Right lobe of liver (tissue), 6 donors: ENCODE results near the gene CHPF. TPM values are rescaled to one million over a fixed set of nuclear protein-coding genes. Genes with fewer than 3 reads are reported as not detected.

Experiments
- ATAC-seq, 4 donors: fragments of 200-7000 bp; cut with Tn5 transposase; one replicate each; pipeline ENCODE4 v1.9.1; 2020; ENCODE audit warnings: mild to moderate bottlenecking in 4 of 4, moderate library complexity in 4 of 4
- DNase-seq, 3 donors: peaks; one replicate each; pipeline ENCODE4 v3.0.0-alpha.2; 2020
- H3K27ac ChIP-seq, 3 donors: fragments of 200-600 bp; one replicate each; pipeline ENCODE4 v1.8.0; 2022
- H3K27me3 ChIP-seq, 2 donors: fragments of 200-600 bp; one replicate each; pipeline ENCODE4 v1.8.0; 2022
- H3K36me3 ChIP-seq, 4 donors: fragments of 200-600 bp; sonication (generic) in 1 of 4; one replicate each; pipeline versions ENCODE4 v1.5.1 to v1.8.0; 2017 to 2022; ENCODE audit warnings: control low read depth in 1 of 4
- H3K4me1 ChIP-seq, 4 donors: fragments of 200-600 bp; sonication (generic) in 1 of 4; one replicate each; pipeline versions ENCODE4 v1.5.1 to v1.8.0; 2017 to 2022; ENCODE audit warnings: control low read depth in 1 of 4
- H3K4me3 ChIP-seq, 3 donors: fragments of 200-600 bp; one replicate each; pipeline ENCODE4 v1.8.0; 2022
- H3K9me3 ChIP-seq, 4 donors: fragments of 200-600 bp; sonication (generic) in 1 of 4; one replicate each; pipeline versions ENCODE4 v1.5.1 to v1.8.0; 2017 to 2022; ENCODE audit warnings: control low read depth in 1 of 4
- CTCF ChIP-seq, 4 donors: fragments of 200-600 bp in 3 of 4; fragments of 450-650 bp in 1 of 4; IDR thresholded peaks; one replicate each; pipeline versions ENCODE4 v1.5.1 to v1.8.0; 2016 to 2022; ENCODE audit warnings: antibody characterized with exemption in 4 of 4, mild to moderate bottlenecking in 2 of 4
- POLR2A ChIP-seq: fragments of 450-650 bp; IDR thresholded peaks from one replicate; pipeline ENCODE4 v1.6.1; 2017; ENCODE audit warnings: antibody characterized with exemption, mild to moderate bottlenecking
- WGBS: methylation state at CpG from one replicate; pipeline ENCODE4 v1.1.6; 2018; ENCODE audit warnings: low coverage, low lambda C conversion rate; ENCODE audit not compliant: insufficient coverage; ENCODE audit errors: missing lambda C conversion rate; 5-methylcytosine and 5-hydroxymethylcytosine counted together
- intact Hi-C, 2 donors: fragments of 100-400 bp; cut with DNase I; formaldehyde crosslinking; loops; one replicate each; pipeline versions ENCODE4 v1.11.2 to v1.14.1; 2022
- total RNA-seq, 6 experiments: library from RNA; depleted of rRNA in 2 of 6; stranded (reverse); fragments of >200 nt in 2 of 6; fragmentation: NEBNext Ultra II Directional in 3 of 6; extraction: Animal tissue kit (Norgen Biotek cat#: 25700) in 3 of 6; gene quantifications; one replicate each; pipeline versions ENCODE4 v1.1.0 to v1.2.4, GENCODE V29; 2016 to 2023
- donor health status: DM: no; HTN: yes; CAD: no.
- donor health status: DM: no; HTN: no; CAD: no.
- donor health status: DM: no; HTN: no; CAD: no.
- donor health status: DM: no; HTN: yes; CAD: no.
- donor health status: DM: no; HTN: yes; CAD: no.

The CHPF gene
- total RNA-seq, 6 experiments from 2014 or later = 33.2 to 183 (median 39.6) TPM

DNA sequence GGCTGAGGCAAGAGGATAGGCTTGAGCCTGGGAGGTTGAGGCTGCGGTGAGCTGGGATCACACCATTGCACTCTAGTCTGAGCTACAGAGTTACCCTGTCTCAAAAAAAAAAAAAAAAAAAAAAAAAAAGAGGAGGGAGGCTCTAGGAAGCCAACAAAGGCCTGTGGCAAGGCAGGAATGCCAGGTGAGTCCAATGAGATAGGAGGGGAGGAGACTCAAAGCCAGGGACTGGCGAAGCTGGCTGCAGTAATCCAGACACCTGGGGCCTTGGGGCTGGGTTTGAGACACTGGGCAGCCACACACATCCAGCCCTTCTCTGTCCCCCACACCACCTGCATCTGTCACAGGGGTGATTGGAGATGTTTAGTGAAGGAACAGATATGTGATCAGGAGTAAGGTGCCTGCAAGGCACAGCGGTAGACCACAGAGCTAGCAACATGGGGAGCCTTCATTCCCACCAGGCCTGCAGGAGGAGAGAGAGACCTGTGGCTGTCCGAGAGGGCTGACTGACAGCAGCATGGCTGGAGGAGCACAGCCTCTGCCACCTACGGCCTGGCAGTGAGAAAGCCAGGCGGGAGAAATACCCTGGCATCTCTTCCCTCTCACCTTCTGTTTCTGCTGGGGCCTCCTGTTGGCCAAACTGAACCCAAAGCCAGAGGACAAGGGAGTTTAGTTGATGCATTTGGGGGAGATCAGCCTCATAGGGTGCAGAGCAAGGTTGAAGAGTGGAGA is 9.5 kb downstream of the CHPF start:
- WGBS = 60% methylated on average over 2 of the region's 6 CpGs
- intact Hi-C loops = loop anchor here (5.0 to 10.0 kb wide), 3 partner anchors 57 to 127 kb away; no protein-coding TSS in a partner anchor
- Histone ChIP-seq H3K4me3 (no peak overlapping the region), H3K36me3 (no peaks in the 10 kb centered on the region), H3K4me1 (no peaks in the 10 kb centered on the region), H3K9me3 (no peaks in the 10 kb centered on the region), H3K27ac (no peak overlapping the region), H3K27me3 (no peaks in the 10 kb centered on the region)
- DNase-seq = no peak
- TF ChIP-seq POLR2A (no peak), CTCF (IDR thresholded peaks at IDR 0.05) (no peak)
- no peak for ATAC-seq

DNA sequence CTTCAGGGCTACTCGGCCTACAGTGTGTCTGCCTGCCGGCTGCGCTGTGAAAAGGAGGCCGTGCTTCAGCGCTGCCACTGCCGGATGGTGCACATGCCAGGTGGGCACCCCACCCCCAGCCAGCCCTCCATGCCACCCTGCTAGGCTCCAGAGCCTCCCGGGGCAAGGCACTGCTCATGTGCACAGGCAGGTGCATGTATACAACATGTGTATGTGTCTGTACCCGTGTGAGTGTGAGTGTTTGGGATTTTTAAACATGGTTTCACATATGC is 11.3 kb downstream of the CHPF start:
- H3K27me3 ChIP-seq = no peaks in the 10 kb centered on the region
- no peak overlapping the region for H3K4me3 ChIP-seq
- no peaks in the 10 kb centered on the region for H3K36me3 ChIP-seq
- no CpG with 5 or more reads among the region's 8 CpGs for WGBS
- intact Hi-C loops = loop anchor here (5.0 to 10.0 kb wide), 3 partner anchors 55 to 125 kb away; no protein-coding TSS in a partner anchor
- no peaks in the 10 kb centered on the region for H3K4me1 ChIP-seq
- H3K27ac ChIP-seq = no peak overlapping the region
- no peaks in the 10 kb centered on the region for H3K9me3 ChIP-seq
- DNase-seq (no peak), ATAC-seq (no peak)
- TF ChIP-seq POLR2A (no peak), CTCF (IDR thresholded peaks at IDR 0.05) (no peak)

GRCh38 chr2:219531639-219532377 is 11.8 kb downstream of the CHPF start:
- no peak for TF ChIP-seq POLR2A
- TF ChIP-seq CTCF (IDR thresholded peaks at IDR 0.05) = no peak
- DNase-seq (no peak), ATAC-seq (no peak)
- intact Hi-C loops = loop anchor here (5.0 to 10.0 kb wide), 3 partner anchors 55 to 125 kb away; no protein-coding TSS in a partner anchor
- no peaks in the 10 kb centered on the region for H3K9me3 ChIP-seq
- WGBS = 50% methylated on average over 10 of the region's 20 CpGs
- no peaks in the 10 kb centered on the region for H3K27me3 ChIP-seq
- no peak overlapping the region for H3K27ac ChIP-seq
- H3K4me3 ChIP-seq = no peak overlapping the region
- no peaks in the 10 kb centered on the region for H3K4me1 ChIP-seq
- no peaks in the 10 kb centered on the region for H3K36me3 ChIP-seq

- Histone ChIP-seq H3K4me1 (no peaks in the 10 kb centered on the region), H3K9me3 (no peaks in the 10 kb centered on the region), H3K36me3 (no peaks in the 10 kb centered on the region), H3K4me3 (no peak overlapping the region), H3K27ac (no peak overlapping the region), H3K27me3 (no peaks in the 10 kb centered on the region)
- ATAC-seq (peak; percentile 94 to 98 (median 96)), DNase-seq (peak; percentile 88 to 91 (median 90))
- WGBS = 21% methylated on average over 10 of the region's 21 CpGs
- TF ChIP-seq POLR2A (no peak), CTCF (IDR thresholded peaks at IDR 0.05) (peak; percentile 94 to 98 (median 97))
- intact Hi-C loops = loop anchor here (5.0 to 10.0 kb wide), 3 partner anchors 53 to 123 kb away; no protein-coding TSS in a partner anchor
Observed at GRCh38 chr2:219530048-219530963, 13.3 kb downstream of the CHPF start.
